WI38 (cell line): ENCODE measurements around the gene DDX41.
"Not testable (repeated sequence)": the region's sequence is repeated elsewhere in the genome, so short reads cannot be mapped to it uniquely, and the experiment has no call there.

Experiments used
- H3K4me3 ChIP-seq: 2 replicates; pipeline ENCODE4 v1.5.1; 2011; ENCODE audit warnings: low read depth, mild to moderate bottlenecking, control low read depth, low read length
- CTCF ChIP-seq: IDR thresholded peaks from 2 replicates; pipeline ENCODE4 v1.5.1; 2012; ENCODE audit warnings: low read depth, mild to moderate bottlenecking, control low read depth, low read length

Gene DDX41

GRCh38 chr5:177516601-177517568, at the start of gene DDX41:
Gene DDX41 (minus strand): TSS chr5:177516961. CDS start chr5:177516945, 16 bp downstream.
- H3K4me3 ChIP-seq, result peak within 1 kb of the TSS; percentile 90
- no peak for TF ChIP-seq CTCF

GRCh38 chr5:177565046-177565445, 48.3 kb upstream of the DDX41 start:
- H3K4me3 ChIP-seq, result no peak overlapping the region
- no peak for TF ChIP-seq CTCF

GRCh38 chr5:177559446-177559941, 42.7 kb upstream of the DDX41 start:
- not testable (repeated sequence) for H3K4me3 ChIP-seq

GRCh38 chr5:177557796-177558195, 41.0 kb upstream of the DDX41 start:
- TF ChIP-seq CTCF, result no peak
- no peak overlapping the region for H3K4me3 ChIP-seq

- no peak overlapping the region for H3K4me3 ChIP-seq
- TF ChIP-seq CTCF, result no peak
These were observed 40.4 kb upstream of the DDX41 start for GRCh38 chr5:177557041-177557647.

GRCh38 chr5:177555665-177556064, 38.9 kb upstream of the DDX41 start:
- H3K4me3 ChIP-seq, result no peak overlapping the region
- TF ChIP-seq CTCF, result no peak

GRCh38 chr5:177555228-177555627, 38.5 kb upstream of the DDX41 start:
- no peak overlapping the region for H3K4me3 ChIP-seq
- no peak for TF ChIP-seq CTCF
